Measurements from ENCODE around the gene ZNF22.

ZNF22 gene

GRCh38 chr10:44969854-44970253, 30.9 kb upstream of the ZNF22 start:
- Histone ChIP-seq H3K9ac (ENCODE audit: low read depth, low read length) (no peak overlapping the region), H3K9me3 (ENCODE audit: control insufficient read depth, insufficient read depth, low read length) (no peaks in the 10 kb centered on the region), H3K4me1 (ENCODE audit: insufficient read depth, low read length) (peaks cover 30% of the 10 kb centered on the region), H3K36me3 (ENCODE audit: insufficient read depth, low read length) (no peaks in the 10 kb centered on the region)

GRCh38 chr10:44970812-44971395, 29.8 kb upstream of the ZNF22 start:
- Histone ChIP-seq H3K9me3 (ENCODE audit: control insufficient read depth, insufficient read depth, low read length) (no peaks in the 10 kb centered on the region), H3K4me1 (ENCODE audit: insufficient read depth, low read length) (peaks cover 19% of the 10 kb centered on the region; the same call in 1 of the 2 replicates), H3K36me3 (ENCODE audit: insufficient read depth, low read length) (no peaks in the 10 kb centered on the region), H3K9ac (ENCODE audit: low read depth, low read length) (no peak overlapping the region)

DNA sequence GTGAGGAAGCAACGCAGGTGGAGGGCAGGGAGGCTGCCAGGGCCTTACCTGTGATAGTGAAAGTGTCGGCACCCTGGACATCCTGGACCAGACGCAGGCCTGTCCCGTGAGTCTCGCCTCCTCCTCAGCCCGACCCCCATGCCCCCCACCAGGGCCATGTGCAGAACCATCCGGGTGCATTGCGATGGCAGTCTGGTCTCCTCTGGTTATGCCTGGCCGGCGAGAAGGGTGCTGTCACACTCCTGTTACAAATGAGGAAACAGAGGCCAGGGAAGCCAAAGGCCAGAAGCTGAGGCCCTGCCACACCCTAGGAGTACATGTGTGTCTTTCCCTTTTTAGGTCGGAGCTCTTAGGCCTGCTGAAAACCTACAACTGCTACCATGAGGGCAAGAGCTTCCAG, 29.3 kb upstream of the ZNF22 start:
- Histone ChIP-seq H3K9me3 (ENCODE audit: control insufficient read depth, insufficient read depth, low read length) (no peaks in the 10 kb centered on the region), H3K4me1 (ENCODE audit: insufficient read depth, low read length) (peaks cover 17% of the 10 kb centered on the region; the same call in 1 of the 2 replicates), H3K9ac (ENCODE audit: low read depth, low read length) (no peak overlapping the region), H3K36me3 (ENCODE audit: insufficient read depth, low read length) (no peaks in the 10 kb centered on the region)

GRCh38 chr10:44971935-44972757, 28.6 kb upstream of the ZNF22 start:
- H3K9ac ChIP-seq (ENCODE audit: low read depth, low read length): no peak overlapping the region
- H3K4me1 ChIP-seq (ENCODE audit: insufficient read depth, low read length): peaks cover 17% of the 10 kb centered on the region; the same call in 1 of the 2 replicates
- no peaks in the 10 kb centered on the region for H3K9me3 ChIP-seq (ENCODE audit: control insufficient read depth, insufficient read depth, low read length)
- H3K36me3 ChIP-seq (ENCODE audit: insufficient read depth, low read length): no peaks in the 10 kb centered on the region

DNA sequence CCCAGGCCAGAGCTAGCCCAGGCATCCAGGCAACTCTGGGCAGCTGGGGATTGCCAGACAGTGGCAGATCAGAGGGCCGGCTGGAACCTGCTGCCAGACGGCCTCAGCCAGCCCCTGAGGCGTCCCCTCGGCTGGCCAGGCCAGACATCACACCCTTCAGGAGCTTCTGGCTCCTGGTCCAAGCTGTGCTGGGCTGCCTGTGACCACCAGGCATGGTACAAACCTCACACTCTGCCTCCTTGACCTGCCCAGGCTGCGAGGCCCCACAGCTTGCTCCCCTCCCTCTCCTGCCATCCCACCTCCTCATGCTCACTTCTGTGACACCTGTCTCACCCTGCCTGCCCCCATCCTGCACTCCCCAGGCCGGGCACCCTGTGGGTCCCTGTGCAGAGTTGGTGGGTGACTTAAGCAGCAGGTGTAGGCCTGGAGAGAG, 27.8 kb upstream of the ZNF22 start:
- H3K9me3 ChIP-seq (ENCODE audit: control insufficient read depth, insufficient read depth, low read length): no peaks in the 10 kb centered on the region
- no peak overlapping the region for H3K9ac ChIP-seq (ENCODE audit: low read depth, low read length)
- peaks cover 15% of the 10 kb centered on the region; the same call in 1 of the 2 replicates for H3K4me1 ChIP-seq (ENCODE audit: insufficient read depth, low read length)
- H3K36me3 ChIP-seq (ENCODE audit: insufficient read depth, low read length): no peaks in the 10 kb centered on the region; the same call in 1 of the 2 replicates

- Histone ChIP-seq H3K9ac (ENCODE audit: low read depth, low read length) (no peak overlapping the region), H3K9me3 (ENCODE audit: control insufficient read depth, insufficient read depth, low read length) (no peaks in the 10 kb centered on the region), H3K36me3 (ENCODE audit: insufficient read depth, low read length) (no peaks in the 10 kb centered on the region; the same call in 1 of the 2 replicates), H3K4me1 (ENCODE audit: insufficient read depth, low read length) (peaks cover 16% of the 10 kb centered on the region; the same call in 1 of the 2 replicates)
Measured at GRCh38 chr10:44973323-44974081, 27.2 kb upstream of the ZNF22 start.

DNA sequence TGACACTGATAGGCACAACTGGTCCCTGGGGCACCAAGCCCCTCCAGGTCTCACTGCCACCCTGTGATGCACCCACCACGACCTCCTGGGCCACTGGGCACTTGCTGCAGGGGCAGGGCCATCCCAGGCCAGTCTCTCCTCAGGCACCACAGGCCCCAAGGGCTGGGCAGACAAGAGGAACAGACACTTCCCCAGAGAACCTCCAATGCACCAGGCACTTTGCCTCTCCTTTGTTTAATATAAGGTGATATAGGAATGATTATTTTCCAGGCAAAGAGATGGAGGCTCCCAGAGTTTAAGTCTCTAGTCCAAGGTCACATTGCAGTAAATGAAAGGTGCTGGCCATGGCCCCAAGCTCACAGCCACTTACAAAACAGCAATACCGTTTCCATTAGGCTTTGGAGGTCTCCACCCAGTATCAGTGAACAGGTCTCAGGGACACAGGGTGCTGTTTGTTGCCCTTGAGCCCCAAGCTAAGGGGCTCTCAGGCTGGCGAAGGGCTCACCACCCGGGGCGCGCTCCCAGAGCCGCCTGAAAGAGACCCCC, 26.6 kb upstream of the ZNF22 start:
- peaks cover 21% of the 10 kb centered on the region for H3K4me1 ChIP-seq (ENCODE audit: insufficient read depth, low read length)
- peak overlapping the region; percentile 64 for H3K9ac ChIP-seq (ENCODE audit: low read depth, low read length)
- no peaks in the 10 kb centered on the region; the same call in 1 of the 2 replicates for H3K36me3 ChIP-seq (ENCODE audit: insufficient read depth, low read length)
- H3K9me3 ChIP-seq (ENCODE audit: control insufficient read depth, insufficient read depth, low read length): no peaks in the 10 kb centered on the region

DNA sequence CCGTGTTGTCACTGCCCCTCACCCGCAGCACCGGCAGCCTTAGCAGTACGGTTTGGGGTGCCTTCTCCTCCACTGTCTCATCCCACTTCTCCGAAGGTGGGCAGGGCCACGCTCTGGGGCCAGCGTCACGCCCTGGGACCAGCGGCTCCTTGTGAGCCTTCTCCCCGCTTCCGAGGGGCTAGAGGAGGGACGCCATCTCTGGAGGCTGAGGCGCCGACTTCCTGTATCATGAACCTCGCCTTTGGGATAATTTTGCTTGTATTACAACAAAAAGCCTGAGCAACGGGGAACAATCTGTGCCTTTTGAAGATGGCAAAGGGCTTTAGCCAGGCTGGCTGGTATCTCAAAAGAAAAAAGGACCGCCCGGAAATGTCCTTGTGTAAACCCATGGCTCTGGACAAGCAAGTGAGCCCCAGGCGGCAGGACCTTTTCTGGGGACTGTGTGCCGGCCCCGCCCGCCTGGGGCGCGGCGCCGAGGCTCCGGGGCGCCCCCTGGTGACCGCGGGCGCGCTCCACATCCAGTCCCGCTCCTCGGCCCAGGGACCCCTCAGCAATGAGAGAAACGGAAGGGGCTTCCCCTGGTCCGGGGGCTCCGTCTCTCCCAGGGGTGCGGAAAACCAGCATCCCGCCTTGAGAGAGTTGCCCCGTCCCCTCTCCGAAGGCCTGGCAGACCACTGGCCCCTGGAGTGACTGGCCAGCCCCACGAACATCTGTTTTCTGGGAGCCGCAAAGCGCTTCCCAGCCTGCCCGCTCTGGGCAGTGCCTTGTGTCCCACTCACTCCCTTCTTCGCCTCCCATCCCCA, 25.9 kb upstream of the ZNF22 start:
- H3K4me1 ChIP-seq (ENCODE audit: insufficient read depth, low read length): peaks cover 28% of the 10 kb centered on the region
- peak overlapping the region; percentile 64 for H3K9ac ChIP-seq (ENCODE audit: low read depth, low read length)
- no peaks in the 10 kb centered on the region; the same call in 1 of the 2 replicates for H3K36me3 ChIP-seq (ENCODE audit: insufficient read depth, low read length)
- no peaks in the 10 kb centered on the region for H3K9me3 ChIP-seq (ENCODE audit: control insufficient read depth, insufficient read depth, low read length)

DNA sequence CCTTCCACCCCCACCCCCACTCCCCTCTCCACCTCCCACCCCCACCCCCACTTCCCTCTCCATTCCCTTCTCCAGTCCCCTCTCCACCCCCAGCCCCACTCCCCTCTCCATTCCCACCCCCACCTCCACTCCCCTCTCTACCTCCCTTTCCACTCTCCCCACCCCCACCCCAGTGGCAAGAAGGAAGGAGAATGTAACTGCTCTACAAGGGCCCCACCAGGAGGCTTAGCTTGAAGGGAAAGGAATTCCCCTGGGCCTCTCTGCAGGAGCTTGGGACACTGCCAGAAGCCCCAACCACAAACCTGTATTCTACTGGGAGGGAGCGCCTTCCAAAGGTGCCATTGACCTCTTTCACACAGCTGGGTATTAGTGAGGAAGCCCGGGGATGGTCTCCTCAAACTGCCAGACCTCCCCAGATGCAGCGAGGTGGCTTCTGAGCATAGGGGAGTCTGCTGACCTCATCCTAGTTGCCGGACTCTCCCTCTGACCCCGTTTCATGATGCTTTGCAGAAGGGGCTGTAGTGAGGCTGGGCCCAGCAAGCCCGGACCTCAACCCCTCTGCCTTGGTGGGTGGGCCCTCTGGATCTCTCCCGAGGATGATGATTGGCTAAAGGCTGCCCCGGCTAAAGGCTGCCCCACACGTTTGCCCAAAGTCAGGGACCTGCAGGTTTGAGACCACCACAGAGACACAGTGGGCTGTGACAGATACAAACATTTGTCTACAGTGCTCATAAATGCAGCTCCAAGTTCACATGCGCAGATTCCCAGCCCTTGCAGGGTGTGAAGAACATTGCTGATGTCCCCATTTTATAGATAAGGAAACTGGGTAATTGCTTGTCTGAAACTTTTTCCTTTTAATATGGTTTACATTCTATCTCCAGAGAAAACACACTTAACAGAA, 25.0 kb upstream of the ZNF22 start:
- Histone ChIP-seq H3K4me1 (ENCODE audit: insufficient read depth, low read length) (peaks cover 36% of the 10 kb centered on the region), H3K9me3 (ENCODE audit: control insufficient read depth, insufficient read depth, low read length) (no peaks in the 10 kb centered on the region), H3K36me3 (ENCODE audit: insufficient read depth, low read length) (no peaks in the 10 kb centered on the region; the same call in 1 of the 2 replicates), H3K9ac (ENCODE audit: low read depth, low read length) (peak overlapping the region; percentile 26; the same call in 1 of the 2 replicates)

DNA sequence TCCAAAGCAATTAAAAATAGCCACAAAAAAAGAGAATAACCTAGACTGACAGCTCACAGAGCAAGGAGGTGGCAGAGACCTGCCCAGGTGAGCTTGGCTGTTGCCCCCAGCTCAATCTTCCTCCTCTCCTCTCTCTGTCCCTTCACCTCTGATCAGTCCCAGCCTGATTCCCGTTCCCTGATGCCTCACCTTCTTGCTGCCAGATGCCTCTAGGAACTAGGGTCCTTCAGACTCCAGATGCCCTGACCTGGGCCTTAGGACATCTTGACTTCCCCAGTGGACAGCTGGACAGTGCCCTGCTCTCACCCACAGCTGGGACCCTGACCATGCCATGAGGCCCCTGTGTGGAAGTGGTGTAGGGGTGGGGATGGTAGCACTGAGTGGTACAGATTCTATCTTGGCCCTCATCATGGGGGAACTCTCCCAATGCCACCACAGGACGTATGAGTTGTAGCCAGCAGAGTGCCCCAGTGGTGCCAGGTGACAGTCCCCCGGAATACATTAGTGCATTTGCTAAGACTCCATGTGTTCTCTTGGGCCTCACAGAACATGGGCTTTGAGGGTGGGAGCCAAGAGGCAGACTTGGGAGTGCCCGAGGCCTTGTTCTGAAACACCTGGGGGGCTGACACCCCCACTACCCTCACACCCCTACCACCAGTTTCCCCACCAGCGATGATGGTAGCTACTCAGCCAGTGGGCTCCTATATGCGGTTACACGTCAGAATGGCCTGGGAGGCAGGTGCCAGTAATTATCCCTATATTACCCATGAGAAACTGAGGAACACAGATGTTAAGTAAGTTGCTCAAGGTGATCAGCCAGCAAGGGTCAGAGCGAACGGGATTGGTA, 24.1 kb upstream of the ZNF22 start:
- Histone ChIP-seq H3K4me1 (ENCODE audit: insufficient read depth, low read length) (peaks cover 41% of the 10 kb centered on the region), H3K36me3 (ENCODE audit: insufficient read depth, low read length) (no peaks in the 10 kb centered on the region; the same call in 1 of the 2 replicates), H3K9ac (ENCODE audit: low read depth, low read length) (no peak overlapping the region), H3K9me3 (ENCODE audit: control insufficient read depth, insufficient read depth, low read length) (no peaks in the 10 kb centered on the region)

DNA sequence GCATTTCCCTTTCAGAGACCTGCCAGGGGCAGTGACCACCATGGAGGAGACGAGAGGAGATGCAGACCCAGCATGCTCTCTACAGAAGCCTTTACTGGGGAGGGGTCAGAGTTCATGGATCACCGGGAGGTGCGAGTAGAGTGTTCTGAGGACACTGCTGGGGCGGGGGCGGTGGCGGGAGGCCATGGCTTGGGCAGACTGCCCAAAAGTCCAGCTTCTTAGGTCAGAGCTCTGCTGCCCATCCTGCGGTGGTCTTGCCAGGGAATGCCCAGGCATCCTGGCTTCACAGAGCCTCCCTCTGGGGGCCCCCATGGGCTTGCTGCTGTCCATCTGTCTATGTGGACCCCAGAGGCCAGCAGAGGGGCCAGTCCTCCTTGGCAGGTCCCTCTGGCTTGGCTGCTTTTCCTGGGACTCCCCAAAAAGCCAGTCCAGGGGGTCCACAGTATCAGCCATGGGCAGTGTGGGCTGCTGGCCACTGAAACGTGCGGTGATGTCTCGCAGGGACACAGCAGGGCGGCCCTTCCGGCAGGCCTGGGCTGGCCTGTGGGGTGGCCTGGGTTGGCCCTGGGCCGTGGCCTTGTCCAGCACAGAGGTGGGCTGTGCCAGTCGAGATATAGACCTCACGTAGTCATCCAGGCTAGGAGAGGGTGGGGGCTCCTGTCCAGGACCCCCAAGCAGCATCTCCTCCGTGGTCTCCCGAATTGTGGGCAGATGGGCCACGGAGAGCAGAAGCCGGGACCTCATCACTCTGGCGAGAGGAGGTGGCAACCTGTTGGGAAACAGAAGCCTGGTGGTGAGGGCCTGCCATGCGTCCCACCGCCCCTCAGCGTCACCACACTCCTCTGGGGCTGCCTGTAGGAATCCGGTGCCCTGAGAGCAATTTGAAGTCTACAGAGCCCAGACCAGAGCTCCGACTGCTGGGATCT, 23.2 kb upstream of the ZNF22 start:
- H3K36me3 ChIP-seq (ENCODE audit: insufficient read depth, low read length): no peaks in the 10 kb centered on the region; the same call in 1 of the 2 replicates
- H3K9ac ChIP-seq (ENCODE audit: low read depth, low read length): no peak overlapping the region
- H3K9me3 ChIP-seq (ENCODE audit: control insufficient read depth, insufficient read depth, low read length): no peaks in the 10 kb centered on the region
- peaks cover 41% of the 10 kb centered on the region for H3K4me1 ChIP-seq (ENCODE audit: insufficient read depth, low read length)
